HL-60 (cell line): ENCODE results near the gene DIO1.

Experiments
- DNase-seq, 2 experiments: peaks; one replicate each; pipeline ENCODE4 v3.0.0-alpha.2; 2010 to 2020; ENCODE audit warnings: low read depth in 1 of 2, low spot score in 1 of 2
- H3K27ac ChIP-seq: fragments of 250-450 bp; sonication (Bioruptor Pico); replicated peaks from 2 replicates; pipeline ENCODE4 v1.5.1; 2020; ENCODE audit warnings: mild to moderate bottlenecking, moderate library complexity
- H3K27me3 ChIP-seq: fragments of 250-450 bp; sonication (Bioruptor Pico); 2 replicates; pipeline ENCODE4 v1.5.1; 2021; ENCODE audit warnings: mild to moderate bottlenecking, moderate library complexity; ENCODE audit not compliant: insufficient read depth, poor library complexity, severe bottlenecking
- H3K4me3 ChIP-seq: replicated peaks from 2 replicates; pipeline ENCODE4 v1.5.1; 2011; ENCODE audit warnings: mild to moderate bottlenecking, control low read depth, low read length; ENCODE audit not compliant: insufficient read depth
- GABPA ChIP-seq: IDR thresholded peaks from 2 replicates; pipeline ENCODE4 v1.6.1; 2012; ENCODE audit warnings: low read depth
- POLR2AphosphoS5 ChIP-seq: IDR thresholded peaks from 2 replicates; pipeline ENCODE4 v1.6.1; 2012; ENCODE audit warnings: low read depth
- SPI1 ChIP-seq: IDR thresholded peaks from 2 replicates; pipeline ENCODE4 v1.6.1; 2012; ENCODE audit warnings: low read depth, mild to moderate bottlenecking, borderline replicate concordance
- TF ChIP-seq, protein P1 (sequence below): IDR thresholded peaks from one replicate; pipeline ENCODE4 v1.5.1; 2011; ENCODE audit warnings: low read length, control low read depth, inconsistent platforms; ENCODE audit not compliant: insufficient read depth
- TF ChIP-seq, protein P2 (sequence below): IDR thresholded peaks from 2 replicates; pipeline ENCODE4 v1.6.1; 2012; ENCODE audit warnings: low read depth; ENCODE audit not compliant: insufficient replicate concordance

DIO1 gene

DNA sequence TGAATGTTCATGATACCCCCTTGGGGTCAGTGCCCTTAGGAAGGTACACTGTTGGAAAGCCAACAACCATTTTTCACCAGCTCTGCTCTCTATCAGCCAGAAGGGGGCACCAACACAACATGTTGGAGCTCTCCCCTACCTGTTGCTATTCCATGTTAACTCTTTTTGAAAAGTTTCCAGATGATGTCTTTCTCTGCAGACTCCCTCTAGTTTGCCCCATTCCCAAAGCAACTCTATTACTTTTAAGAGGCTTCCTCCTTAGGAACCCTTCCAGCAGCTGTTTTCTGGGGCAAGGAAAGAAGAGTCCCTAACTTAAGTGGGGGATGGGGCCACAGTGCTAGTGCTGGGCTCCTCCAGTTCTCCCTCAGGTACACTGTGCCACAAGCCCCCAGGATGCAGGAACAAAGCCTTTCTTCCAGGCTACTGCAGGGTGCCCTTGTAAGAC is 33.0 kb upstream of the DIO1 start:
- DNase-seq: peak; percentile 41 to 57
- Histone ChIP-seq H3K27ac (no peak overlapping the region), H3K27me3 (no peaks in the 10 kb centered on the region), H3K4me3 (no peak overlapping the region)
- TF ChIP-seq POLR2AphosphoS5: no peak
- TF ChIP-seq, protein P1, sequence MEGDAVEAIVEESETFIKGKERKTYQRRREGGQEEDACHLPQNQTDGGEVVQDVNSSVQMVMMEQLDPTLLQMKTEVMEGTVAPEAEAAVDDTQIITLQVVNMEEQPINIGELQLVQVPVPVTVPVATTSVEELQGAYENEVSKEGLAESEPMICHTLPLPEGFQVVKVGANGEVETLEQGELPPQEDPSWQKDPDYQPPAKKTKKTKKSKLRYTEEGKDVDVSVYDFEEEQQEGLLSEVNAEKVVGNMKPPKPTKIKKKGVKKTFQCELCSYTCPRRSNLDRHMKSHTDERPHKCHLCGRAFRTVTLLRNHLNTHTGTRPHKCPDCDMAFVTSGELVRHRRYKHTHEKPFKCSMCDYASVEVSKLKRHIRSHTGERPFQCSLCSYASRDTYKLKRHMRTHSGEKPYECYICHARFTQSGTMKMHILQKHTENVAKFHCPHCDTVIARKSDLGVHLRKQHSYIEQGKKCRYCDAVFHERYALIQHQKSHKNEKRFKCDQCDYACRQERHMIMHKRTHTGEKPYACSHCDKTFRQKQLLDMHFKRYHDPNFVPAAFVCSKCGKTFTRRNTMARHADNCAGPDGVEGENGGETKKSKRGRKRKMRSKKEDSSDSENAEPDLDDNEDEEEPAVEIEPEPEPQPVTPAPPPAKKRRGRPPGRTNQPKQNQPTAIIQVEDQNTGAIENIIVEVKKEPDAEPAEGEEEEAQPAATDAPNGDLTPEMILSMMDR: peak; percentile 92
- no peak for TF ChIP-seq GABPA

DNA sequence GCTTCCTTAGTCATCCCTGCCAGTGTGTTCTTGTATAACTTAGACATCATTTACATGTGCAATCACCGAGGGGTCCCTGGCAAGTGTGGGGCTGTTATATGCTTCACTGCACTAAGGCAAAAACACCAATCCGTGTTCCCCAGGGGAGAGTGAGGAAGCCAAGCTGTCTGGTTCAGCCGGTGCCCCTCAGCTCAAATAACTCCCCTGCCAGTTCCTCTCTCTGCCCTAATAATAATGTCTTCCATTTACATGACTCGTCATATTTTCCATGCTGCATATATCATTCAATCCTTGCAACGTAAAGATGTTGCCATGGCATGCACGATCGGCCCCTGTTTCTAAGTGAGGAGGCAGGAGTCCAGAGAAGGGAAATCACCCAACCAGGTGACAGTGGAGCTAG is 31.5 kb upstream of the DIO1 start:
- TF ChIP-seq POLR2AphosphoS5 (no peak), GABPA (no peak), SPI1 (no peak)
- TF ChIP-seq, protein P1: no peak
- TF ChIP-seq, protein P2, sequence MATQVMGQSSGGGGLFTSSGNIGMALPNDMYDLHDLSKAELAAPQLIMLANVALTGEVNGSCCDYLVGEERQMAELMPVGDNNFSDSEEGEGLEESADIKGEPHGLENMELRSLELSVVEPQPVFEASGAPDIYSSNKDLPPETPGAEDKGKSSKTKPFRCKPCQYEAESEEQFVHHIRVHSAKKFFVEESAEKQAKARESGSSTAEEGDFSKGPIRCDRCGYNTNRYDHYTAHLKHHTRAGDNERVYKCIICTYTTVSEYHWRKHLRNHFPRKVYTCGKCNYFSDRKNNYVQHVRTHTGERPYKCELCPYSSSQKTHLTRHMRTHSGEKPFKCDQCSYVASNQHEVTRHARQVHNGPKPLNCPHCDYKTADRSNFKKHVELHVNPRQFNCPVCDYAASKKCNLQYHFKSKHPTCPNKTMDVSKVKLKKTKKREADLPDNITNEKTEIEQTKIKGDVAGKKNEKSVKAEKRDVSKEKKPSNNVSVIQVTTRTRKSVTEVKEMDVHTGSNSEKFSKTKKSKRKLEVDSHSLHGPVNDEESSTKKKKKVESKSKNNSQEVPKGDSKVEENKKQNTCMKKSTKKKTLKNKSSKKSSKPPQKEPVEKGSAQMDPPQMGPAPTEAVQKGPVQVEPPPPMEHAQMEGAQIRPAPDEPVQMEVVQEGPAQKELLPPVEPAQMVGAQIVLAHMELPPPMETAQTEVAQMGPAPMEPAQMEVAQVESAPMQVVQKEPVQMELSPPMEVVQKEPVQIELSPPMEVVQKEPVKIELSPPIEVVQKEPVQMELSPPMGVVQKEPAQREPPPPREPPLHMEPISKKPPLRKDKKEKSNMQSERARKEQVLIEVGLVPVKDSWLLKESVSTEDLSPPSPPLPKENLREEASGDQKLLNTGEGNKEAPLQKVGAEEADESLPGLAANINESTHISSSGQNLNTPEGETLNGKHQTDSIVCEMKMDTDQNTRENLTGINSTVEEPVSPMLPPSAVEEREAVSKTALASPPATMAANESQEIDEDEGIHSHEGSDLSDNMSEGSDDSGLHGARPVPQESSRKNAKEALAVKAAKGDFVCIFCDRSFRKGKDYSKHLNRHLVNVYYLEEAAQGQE: no peak
- no peak for DNase-seq
- Histone ChIP-seq H3K4me3 (no peak overlapping the region), H3K27me3 (no peaks in the 10 kb centered on the region), H3K27ac (no peak overlapping the region)

DNA sequence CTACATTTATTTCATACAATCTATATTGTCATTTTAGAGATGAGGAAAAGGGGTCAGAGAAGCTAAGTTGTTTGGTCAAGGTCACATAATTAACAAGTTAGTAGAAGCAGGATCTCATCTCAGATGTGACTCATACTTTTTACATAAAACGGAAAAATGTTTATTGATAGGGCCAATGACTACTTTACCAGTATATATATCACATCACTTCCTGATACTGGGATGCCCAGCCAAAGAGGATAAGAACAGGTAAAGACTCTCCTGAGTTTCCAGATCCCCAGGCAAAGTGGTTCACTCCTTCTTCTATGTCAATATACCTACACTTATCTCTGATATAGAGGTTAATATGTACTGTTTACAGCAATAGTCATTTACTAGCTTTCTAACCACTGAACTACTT is 25.4 kb upstream of the DIO1 start:
- no peaks in the 10 kb centered on the region for H3K27me3 ChIP-seq
- TF ChIP-seq, protein P2: no peak
- TF ChIP-seq SPI1: no peak
- TF ChIP-seq, protein P1: no peak
- H3K27ac ChIP-seq: no peak overlapping the region
- no peak overlapping the region for H3K4me3 ChIP-seq
- DNase-seq: no peak

DNA sequence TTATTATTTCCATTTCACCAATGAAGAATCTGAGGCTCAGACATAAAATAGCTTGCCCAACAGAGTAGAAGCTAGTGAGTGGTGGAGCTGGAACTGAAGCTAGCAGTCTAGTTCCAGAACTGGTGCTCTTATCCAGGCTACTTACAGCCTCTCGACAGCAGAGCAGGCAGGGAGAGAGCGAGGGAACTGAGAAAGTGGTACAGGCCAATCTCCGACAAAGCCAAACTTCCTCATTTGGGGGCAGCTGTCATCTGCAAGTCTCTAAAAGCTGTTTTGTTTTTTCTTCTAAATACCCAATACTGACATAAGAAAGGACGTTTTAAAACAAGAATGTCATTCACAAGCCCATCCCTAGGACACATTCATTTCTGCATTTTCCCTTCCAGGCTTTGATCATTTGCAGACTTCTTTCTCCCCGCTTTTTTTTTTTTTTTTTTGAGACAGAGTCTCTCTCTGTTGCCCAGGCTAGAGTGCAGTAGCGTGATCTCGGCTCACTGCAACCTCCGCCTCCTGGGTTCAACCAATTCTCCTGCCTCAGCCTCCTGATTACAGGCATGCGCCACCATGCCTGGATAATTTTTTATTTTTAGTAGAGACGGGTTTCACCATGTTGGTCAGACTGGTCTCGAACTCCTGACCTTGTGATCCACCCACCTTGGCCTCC is 24.4 kb upstream of the DIO1 start:
- peak in 1 of 2 experiments; percentile 73 for DNase-seq
- Histone ChIP-seq H3K27me3 (no peaks in the 10 kb centered on the region), H3K27ac (no peak overlapping the region), H3K4me3 (no peak overlapping the region)
- peak; percentile 44; the same call in 1 of the 2 replicates for TF ChIP-seq SPI1
- TF ChIP-seq POLR2AphosphoS5: no peak
